BJ (cell line): ENCODE results near the gene HTR3D. TPM values are rescaled to one million over a fixed set of nuclear protein-coding genes. Genes with fewer than 3 reads are reported as not detected.
"Not testable (repeated sequence)": the region's sequence is repeated elsewhere in the genome, so short reads cannot be mapped to it uniquely, and the experiment has no call there.

Source experiments
- CTCF ChIA-PET: fragments of 350-600 bp; formaldehyde crosslinking; extraction: SDS; loops from one replicate; lab custom pipeline; 2021; ENCODE audit warnings: antibody characterized with exemption, inconsistent platforms; lab: Yijun Ruan, JAX
- POLR2A ChIA-PET: fragments of 300-600 bp; sonication (Branson Sonifier 250); formaldehyde crosslinking; extraction: SDS; loops from one replicate; lab custom pipeline; 2021; ENCODE audit warnings: antibody characterized with exemption; lab: Charles Lee
- DNase-seq: peaks from one replicate; pipeline ENCODE4 v3.0.0-alpha.2; 2011; ENCODE audit warnings: low read depth
- H3K27me3 ChIP-seq: 2 replicates; pipeline ENCODE4 v1.6.0; 2011; ENCODE audit warnings: low read length; ENCODE audit not compliant: control insufficient read depth, insufficient read depth
- H3K36me3 ChIP-seq: 2 replicates; pipeline ENCODE4 v1.5.1; 2011; ENCODE audit warnings: low read length; ENCODE audit not compliant: control insufficient read depth, insufficient read depth
- H3K4me3 ChIP-seq: 2 replicates; pipeline ENCODE4 v1.5.1; 2011; ENCODE audit warnings: low read depth, mild to moderate bottlenecking, control low read depth, low read length
- CTCF ChIP-seq: IDR thresholded peaks from 2 replicates; pipeline ENCODE4 v1.5.1; 2011; ENCODE audit warnings: low read depth, mild to moderate bottlenecking, control low read depth, inconsistent platforms, low read length, moderate library complexity; ENCODE audit not compliant: insufficient read depth
- polyA plus RNA-seq: library from polyadenylated mRNA; depleted of rRNA; stranded (reverse); fragments of >200 nt; gene quantifications from 2 replicates; pipeline ENCODE4 v1.2.3, GENCODE V29; 2011

HTR3D gene
- polyA plus RNA-seq, 1 experiment: not detected

GRCh38 chr3:184059424-184059823 lies 27.9 kb downstream of the HTR3D start:
- ChIA-PET CTCF (no interaction called here), POLR2A (no interaction called here)
- no peak for TF ChIP-seq CTCF
- no peak overlapping the region for H3K4me3 ChIP-seq
- no peaks in the 10 kb centered on the region for H3K36me3 ChIP-seq
- DNase-seq: no peak
- H3K27me3 ChIP-seq: peaks cover 4% of the 10 kb centered on the region; the same call in 1 of the 2 replicates

GRCh38 chr3:184062637-184063036 lies 31.1 kb downstream of the HTR3D start:
- no peaks in the 10 kb centered on the region for H3K36me3 ChIP-seq
- H3K27me3 ChIP-seq: no peaks in the 10 kb centered on the region
- no peak for TF ChIP-seq CTCF
- POLR2A ChIA-PET: no interaction called here
- H3K4me3 ChIP-seq: no peak overlapping the region
- CTCF ChIA-PET: no interaction called here
- DNase-seq: no peak

GRCh38 chr3:184066211-184066610 lies 34.7 kb downstream of the HTR3D start:
- Histone ChIP-seq H3K27me3 (no peaks in the 10 kb centered on the region), H3K36me3 (no peaks in the 10 kb centered on the region), H3K4me3 (no peak overlapping the region)
- POLR2A ChIA-PET: no interaction called here
- DNase-seq: peak; percentile 6
- CTCF ChIA-PET: interaction anchor here (1.1 kb wide), 1 partner anchor 8 kb away, joined by 3 read pairs; no protein-coding TSS in a partner anchor
- no peak for TF ChIP-seq CTCF

- CTCF ChIA-PET: interaction anchor here (1.0 to 1.4 kb wide), 4 partner anchors 9 to 182 kb away, joined by 3 to 4 read pairs (median 4); no protein-coding TSS in a partner anchor
- DNase-seq: no peak
- H3K36me3 ChIP-seq: no peaks in the 10 kb centered on the region
- POLR2A ChIA-PET: no interaction called here
- no peak for TF ChIP-seq CTCF
- no peaks in the 10 kb centered on the region for H3K27me3 ChIP-seq
- H3K4me3 ChIP-seq: no peak overlapping the region
Measured at GRCh38 chr3:184067573-184068055, 36.1 kb downstream of the HTR3D start.

GRCh38 chr3:184068344-184068743 lies 36.8 kb downstream of the HTR3D start:
- ChIA-PET POLR2A (no interaction called here), CTCF (interaction anchor here (1.0 to 1.4 kb wide), 4 partner anchors 8 to 183 kb away, joined by 3 to 4 read pairs (median 4); no protein-coding TSS in a partner anchor)

GRCh38 chr3:184071142-184071541 lies 39.6 kb downstream of the HTR3D start:
- H3K36me3 ChIP-seq, H3K4me3 ChIP-seq, POLR2A ChIA-PET, DNase-seq, H3K27me3 ChIP-seq, CTCF ChIA-PET: not testable (repeated sequence)

More at GRCh38 chr3:184068344-184068743, 36.8 kb downstream of the HTR3D start:
- Histone ChIP-seq H3K27me3 (no peaks in the 10 kb centered on the region), H3K36me3 (no peaks in the 10 kb centered on the region), H3K4me3 (no peak overlapping the region)
- TF ChIP-seq CTCF: no peak
- no peak for DNase-seq
